ENCODE measurements around the gene ARFGEF2. TPM values are rescaled to one million over a fixed set of nuclear protein-coding genes. Genes with fewer than 3 reads are reported as not detected.

Gene ARFGEF2
- polyA plus RNA-seq, 1 donor (not counting 4 experiments of a cell fraction or from before 2014, with no cell fraction given), result 19.2 TPM

DNA sequence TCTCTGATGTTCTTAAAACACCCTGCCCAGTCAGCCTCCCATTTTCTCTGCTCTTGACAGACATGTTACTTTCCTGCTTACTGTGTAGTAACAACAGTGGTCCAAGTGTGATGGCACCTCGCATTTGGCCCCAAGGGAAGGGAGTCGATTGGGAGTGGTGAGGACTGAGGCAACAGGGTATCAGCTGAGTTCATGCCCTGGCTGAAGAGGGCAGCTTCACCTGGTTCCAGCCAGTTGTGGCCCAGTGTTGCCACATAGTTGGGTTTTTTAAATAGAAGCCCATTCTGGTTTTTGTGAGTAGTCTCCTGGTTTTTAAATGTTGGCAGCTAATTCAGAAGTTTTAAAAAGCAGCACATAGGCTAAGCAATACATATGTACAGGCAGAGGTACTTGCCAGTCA, 37.2 kb downstream of the ARFGEF2 start:
- TF ChIP-seq, protein P1, sequence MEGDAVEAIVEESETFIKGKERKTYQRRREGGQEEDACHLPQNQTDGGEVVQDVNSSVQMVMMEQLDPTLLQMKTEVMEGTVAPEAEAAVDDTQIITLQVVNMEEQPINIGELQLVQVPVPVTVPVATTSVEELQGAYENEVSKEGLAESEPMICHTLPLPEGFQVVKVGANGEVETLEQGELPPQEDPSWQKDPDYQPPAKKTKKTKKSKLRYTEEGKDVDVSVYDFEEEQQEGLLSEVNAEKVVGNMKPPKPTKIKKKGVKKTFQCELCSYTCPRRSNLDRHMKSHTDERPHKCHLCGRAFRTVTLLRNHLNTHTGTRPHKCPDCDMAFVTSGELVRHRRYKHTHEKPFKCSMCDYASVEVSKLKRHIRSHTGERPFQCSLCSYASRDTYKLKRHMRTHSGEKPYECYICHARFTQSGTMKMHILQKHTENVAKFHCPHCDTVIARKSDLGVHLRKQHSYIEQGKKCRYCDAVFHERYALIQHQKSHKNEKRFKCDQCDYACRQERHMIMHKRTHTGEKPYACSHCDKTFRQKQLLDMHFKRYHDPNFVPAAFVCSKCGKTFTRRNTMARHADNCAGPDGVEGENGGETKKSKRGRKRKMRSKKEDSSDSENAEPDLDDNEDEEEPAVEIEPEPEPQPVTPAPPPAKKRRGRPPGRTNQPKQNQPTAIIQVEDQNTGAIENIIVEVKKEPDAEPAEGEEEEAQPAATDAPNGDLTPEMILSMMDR (optimal IDR thresholded peaks at IDR 0.05 in 1 of 3, IDR thresholded peaks at IDR 0.05 in 1 of 3, conservative IDR thresholded peaks at IDR 0.05 in 1 of 3; ENCODE audit: extremely low read depth in 1 of 3, insufficient read depth in 2 of 3, low read length in 3 of 3), result no peak
- no peak for TF ChIP-seq EZH2 (IDR thresholded peaks at IDR 0.05; ENCODE audit: low read length)
- peaks cover 15 to 31% of the 10 kb centered on the region in 2 experiments for H3K36me3 ChIP-seq (ENCODE audit: control insufficient read depth in 2 of 2, extremely low read depth in 1 of 2, insufficient read depth in 2 of 2, low read length in 2 of 2)

DNA sequence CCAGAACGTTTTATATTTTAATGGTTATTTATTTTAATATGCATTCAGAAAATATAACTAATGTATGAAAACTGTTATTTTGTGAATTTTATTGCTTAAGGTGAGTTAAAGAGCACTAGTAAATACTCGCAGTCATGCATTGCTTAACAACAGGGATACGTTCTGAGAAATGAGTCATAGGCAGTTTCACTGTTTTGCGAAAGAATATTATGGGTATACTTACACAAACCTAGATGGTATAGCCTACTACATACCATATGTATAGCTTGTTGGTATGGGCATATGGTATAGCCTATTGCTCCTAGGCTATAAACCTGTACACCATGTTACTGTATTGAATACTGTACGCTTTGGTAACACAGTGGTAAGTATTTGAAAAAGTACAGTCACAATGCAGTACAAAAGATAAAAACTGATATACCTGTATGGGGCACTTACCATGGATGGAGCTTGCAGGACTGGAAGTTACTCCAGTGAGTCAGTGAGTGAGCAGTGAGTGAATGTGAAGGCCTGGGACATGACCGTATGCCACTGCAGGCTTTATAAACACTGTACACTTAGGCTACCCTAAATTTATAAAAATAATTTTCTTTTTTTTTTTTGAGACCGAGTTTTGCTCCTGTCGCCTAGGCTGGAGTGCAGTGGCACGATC, 38.5 kb downstream of the ARFGEF2 start:
- FAIRE-seq (no peak), DNase-seq (ENCODE audit: low read depth, low spot score) (no peak)
- H3K9me1 ChIP-seq (ENCODE audit: control insufficient read depth, extremely low read depth, insufficient read depth, low read length), result no peaks in the 10 kb centered on the region
- H3K79me2 ChIP-seq (ENCODE audit: control insufficient read depth, insufficient read depth, low read length), result no peaks in the 10 kb centered on the region
- no peaks in the 10 kb centered on the region for H3K27me3 ChIP-seq (ENCODE audit: control insufficient read depth, extremely low read depth, insufficient read depth, low read length)
- H3K9ac ChIP-seq (ENCODE audit: control insufficient read depth, extremely low read depth, insufficient read depth, low read length), result no peak overlapping the region
- H3K4me1 ChIP-seq (ENCODE audit: control insufficient read depth, extremely low read depth, insufficient read depth, low read length), result peaks cover 5% of the 10 kb centered on the region
- peaks cover 10 to 21% of the 10 kb centered on the region in 2 experiments for H3K36me3 ChIP-seq (ENCODE audit: control insufficient read depth in 2 of 2, extremely low read depth in 1 of 2, insufficient read depth in 2 of 2, low read length in 2 of 2)
- H4K20me1 ChIP-seq (ENCODE audit: control insufficient read depth, extremely low read depth, insufficient read depth, low read length), result no peaks in the 10 kb centered on the region
- dilution Hi-C loops (cut with MboI; ENCODE audit: extremely low pct_ligation_motif_present, low sequenced_read_pairs), result no loop called here
- H3K9me3 ChIP-seq (ENCODE audit: control insufficient read depth, low read depth, low read length), result no peaks in the 10 kb centered on the region
- H3K4me3 ChIP-seq (ENCODE audit: control insufficient read depth in 2 of 3, extremely low read depth in 1 of 3, insufficient read depth in 2 of 3, low read depth in 1 of 3, low read length in 3 of 3), result no peak overlapping the region
- no peak overlapping the region for H2AFZ ChIP-seq (ENCODE audit: control insufficient read depth, low read length)
- no peak for TF ChIP-seq EZH2 (IDR thresholded peaks at IDR 0.05; ENCODE audit: low read length)
- TF ChIP-seq, protein P1 (optimal IDR thresholded peaks at IDR 0.05 in 1 of 3, IDR thresholded peaks at IDR 0.05 in 1 of 3, conservative IDR thresholded peaks at IDR 0.05 in 1 of 3; ENCODE audit: extremely low read depth in 1 of 3, insufficient read depth in 2 of 3, low read length in 3 of 3), result no peak
- H3K4me2 ChIP-seq (ENCODE audit: control insufficient read depth, extremely low read depth, insufficient read depth, low read depth, low read length), result no peak overlapping the region
- H3K27ac ChIP-seq (ENCODE audit: control insufficient read depth, insufficient read depth, low read length), result peak overlapping the region; percentile 58

More for the DNA sequence above, 37.2 kb downstream of the ARFGEF2 start:
- no peak for FAIRE-seq
- H3K9ac ChIP-seq (ENCODE audit: control insufficient read depth, extremely low read depth, insufficient read depth, low read length), result no peak overlapping the region
- no peak overlapping the region for H2AFZ ChIP-seq (ENCODE audit: control insufficient read depth, low read length)
- dilution Hi-C loops (cut with MboI; ENCODE audit: extremely low pct_ligation_motif_present, low sequenced_read_pairs), result no loop called here
- H3K4me1 ChIP-seq (ENCODE audit: control insufficient read depth, extremely low read depth, insufficient read depth, low read length), result peaks cover 5% of the 10 kb centered on the region
- H3K79me2 ChIP-seq (ENCODE audit: control insufficient read depth, insufficient read depth, low read length), result no peaks in the 10 kb centered on the region
- DNase-seq (ENCODE audit: low read depth, low spot score), result no peak
- H3K9me1 ChIP-seq (ENCODE audit: control insufficient read depth, extremely low read depth, insufficient read depth, low read length), result no peaks in the 10 kb centered on the region
- no peak overlapping the region for H3K4me2 ChIP-seq (ENCODE audit: control insufficient read depth, extremely low read depth, insufficient read depth, low read depth, low read length)
- no peak overlapping the region for H3K4me3 ChIP-seq (ENCODE audit: control insufficient read depth in 2 of 3, extremely low read depth in 1 of 3, insufficient read depth in 2 of 3, low read depth in 1 of 3, low read length in 3 of 3)
- no peak overlapping the region for H3K27ac ChIP-seq (ENCODE audit: control insufficient read depth, insufficient read depth, low read length)
- no peaks in the 10 kb centered on the region for H4K20me1 ChIP-seq (ENCODE audit: control insufficient read depth, extremely low read depth, insufficient read depth, low read length)
- H3K27me3 ChIP-seq (ENCODE audit: control insufficient read depth, extremely low read depth, insufficient read depth, low read length), result no peaks in the 10 kb centered on the region
- no peaks in the 10 kb centered on the region for H3K9me3 ChIP-seq (ENCODE audit: control insufficient read depth, low read depth, low read length)

Data from keratinocyte (primary cell).